MM.1S (cell line): ENCODE data around the gene MFGE8.

Experiments used
- DNase-seq: peaks from one replicate; pipeline ENCODE4 v3.0.0-alpha.2; 2015
- H2AFZ ChIP-seq: fragments of 300-600 bp; sonication (generic); 2 replicates; pipeline ENCODE4 v1.6.0; 2016; ENCODE audit warnings: antibody characterized with exemption, low read length
- H3F3A ChIP-seq: fragments of 300-600 bp; sonication (generic); 2 replicates; pipeline ENCODE4 v1.6.1; 2016; ENCODE audit warnings: mild to moderate bottlenecking, antibody characterized with exemption, low read length, moderate library complexity, mixed read lengths; ENCODE audit not compliant: insufficient read depth
- H3K27ac ChIP-seq: fragments of 300-600 bp; sonication (generic); 2 replicates; pipeline ENCODE4 v1.5.1; 2016; ENCODE audit warnings: mild to moderate bottlenecking, low read length
- H3K27me3 ChIP-seq: fragments of 300-600 bp; sonication (generic); replicated peaks from 2 replicates; pipeline ENCODE4 v1.6.0; 2016; ENCODE audit warnings: low read length; ENCODE audit not compliant: insufficient read depth
- H3K36me3 ChIP-seq: fragments of 300-600 bp; sonication (generic); replicated peaks from 2 replicates; pipeline ENCODE4 v1.6.1; 2016; ENCODE audit warnings: mild to moderate bottlenecking, low read length, mixed read lengths; ENCODE audit not compliant: insufficient read depth
- H3K4me1 ChIP-seq: fragments of 300-600 bp; sonication (generic); 2 replicates; pipeline ENCODE4 v1.6.1; 2016; ENCODE audit warnings: low read length, mixed read lengths
- H3K4me2 ChIP-seq: fragments of 300-600 bp; sonication (generic); 2 replicates; pipeline ENCODE4 v1.6.0; 2016; ENCODE audit warnings: low read depth, low read length
- H3K4me3 ChIP-seq: fragments of 300-600 bp; sonication (generic); 2 replicates; pipeline ENCODE4 v1.5.1; 2016; ENCODE audit warnings: low read length, mixed read lengths
- H3K79me2 ChIP-seq: fragments of 300-600 bp; sonication (generic); 2 replicates; pipeline ENCODE4 v1.6.1; 2016; ENCODE audit warnings: mixed run types, low read length, mixed read lengths
- H3K9ac ChIP-seq: fragments of 300-600 bp; sonication (generic); 2 replicates; pipeline ENCODE4 v1.6.1; 2016; ENCODE audit warnings: low read length, mixed read lengths
- H3K9me2 ChIP-seq: fragments of 300-600 bp; sonication (generic); replicated peaks from 2 replicates; pipeline ENCODE4 v1.6.1; 2016; ENCODE audit warnings: mild to moderate bottlenecking, low read length, mixed read lengths; ENCODE audit not compliant: insufficient read depth
- H3K9me3 ChIP-seq: fragments of 300-600 bp; sonication (generic); replicated peaks from 2 replicates; pipeline ENCODE4 v1.6.1; 2016; ENCODE audit warnings: mild to moderate bottlenecking, low read length, mixed read lengths; ENCODE audit not compliant: insufficient read depth
- H4K20me1 ChIP-seq: fragments of 300-600 bp; sonication (generic); 2 replicates; pipeline ENCODE4 v1.6.1; 2016; ENCODE audit warnings: mild to moderate bottlenecking, low read length, moderate library complexity, mixed read lengths; ENCODE audit not compliant: insufficient read depth
- CTCF ChIP-seq: fragments of 300-600 bp; sonication (generic); IDR thresholded peaks from 2 replicates; pipeline ENCODE4 v1.5.1; 2016; ENCODE audit warnings: antibody characterized with exemption, low read length, mixed read lengths
- EZH2 ChIP-seq: fragments of 300-600 bp; sonication (generic); optimal IDR thresholded peaks from 2 replicates; pipeline ENCODE3; 2017; ENCODE audit warnings: low read depth, mild to moderate bottlenecking, antibody characterized with exemption, low read length, mixed read lengths
- EZH2phosphoT487 ChIP-seq: fragments of 300-600 bp; sonication (generic); IDR thresholded peaks from 2 replicates; pipeline ENCODE4 v1.6.1; 2018; ENCODE audit warnings: antibody characterized with exemption, low read length

Gene MFGE8

GRCh38 chr15:88871313-88871712 lies 41.9 kb downstream of the MFGE8 start:
- Histone ChIP-seq H2AFZ (no peak overlapping the region), H3K4me2 (no peak overlapping the region)

GRCh38 chr15:88866295-88866881 lies 46.8 kb downstream of the MFGE8 start:
- Histone ChIP-seq H3K27me3 (no peaks in the 10 kb centered on the region), H3K27ac (peak overlapping the region; percentile 73; the same call in 1 of the 2 replicates), H3K9ac (no peak overlapping the region), H3K4me1 (peaks cover 21% of the 10 kb centered on the region), H3K9me3 (no peaks in the 10 kb centered on the region), H3K79me2 (no peaks in the 10 kb centered on the region), H3K9me2 (no peaks in the 10 kb centered on the region), H3F3A (peaks cover 10% of the 10 kb centered on the region; the same call in 1 of the 2 replicates), H3K4me3 (no peak overlapping the region), H3K36me3 (no peaks in the 10 kb centered on the region), H4K20me1 (no peaks in the 10 kb centered on the region), H2AFZ (no peak overlapping the region), H3K4me2 (peak overlapping the region; percentile 39; the same call in 1 of the 2 replicates)
- no peak for DNase-seq
- no peak for TF ChIP-seq CTCF

More at GRCh38 chr15:88871313-88871712, 41.9 kb downstream of the MFGE8 start:
- no peaks in the 10 kb centered on the region for H3K36me3 ChIP-seq
- H3K9me2 ChIP-seq = no peaks in the 10 kb centered on the region
- H3K79me2 ChIP-seq = no peaks in the 10 kb centered on the region
- no peak overlapping the region for H3K27ac ChIP-seq
- H3K4me3 ChIP-seq = no peak overlapping the region
- no peak overlapping the region for H3K9ac ChIP-seq
- DNase-seq = no peak
- H3K27me3 ChIP-seq = no peaks in the 10 kb centered on the region; the same call in 1 of the 2 replicates
- H4K20me1 ChIP-seq = no peaks in the 10 kb centered on the region
- H3F3A ChIP-seq = no peaks in the 10 kb centered on the region
- H3K4me1 ChIP-seq = peaks cover 3% of the 10 kb centered on the region
- TF ChIP-seq EZH2phosphoT487 = no peak
- H3K9me3 ChIP-seq = no peaks in the 10 kb centered on the region

GRCh38 chr15:88865498-88866099 lies 47.6 kb downstream of the MFGE8 start:
- TF ChIP-seq CTCF = no peak
- TF ChIP-seq EZH2 = no peak
- no peak for TF ChIP-seq EZH2phosphoT487
- H3K4me2 ChIP-seq = peak overlapping the region; percentile 39
- no peaks in the 10 kb centered on the region for H3K79me2 ChIP-seq
- peak; percentile 73 for DNase-seq
- H3K36me3 ChIP-seq = no peaks in the 10 kb centered on the region
- H3K9me2 ChIP-seq = no peaks in the 10 kb centered on the region
- H3K4me3 ChIP-seq = no peak overlapping the region
- no peak overlapping the region for H3K9ac ChIP-seq
- no peaks in the 10 kb centered on the region for H4K20me1 ChIP-seq
- H3K4me1 ChIP-seq = peaks cover 21% of the 10 kb centered on the region
- H2AFZ ChIP-seq = peak overlapping the region; percentile 63
- no peaks in the 10 kb centered on the region for H3K9me3 ChIP-seq
- H3F3A ChIP-seq = peaks cover 10% of the 10 kb centered on the region; the same call in 1 of the 2 replicates
- H3K27me3 ChIP-seq = no peaks in the 10 kb centered on the region
- peak overlapping the region; percentile 73 for H3K27ac ChIP-seq

- H3K27me3 ChIP-seq = no peaks in the 10 kb centered on the region
- no peak for DNase-seq
- H3K27ac ChIP-seq = peak overlapping the region; percentile 73
- peaks cover 21% of the 10 kb centered on the region for H3K4me1 ChIP-seq
- H3K4me2 ChIP-seq = peak overlapping the region; percentile 39
- H3K4me3 ChIP-seq = no peak overlapping the region
- no peaks in the 10 kb centered on the region for H3K9me3 ChIP-seq
- no peak overlapping the region for H3K9ac ChIP-seq
- H3K9me2 ChIP-seq = no peaks in the 10 kb centered on the region
- peaks cover 10% of the 10 kb centered on the region; the same call in 1 of the 2 replicates for H3F3A ChIP-seq
- no peak for TF ChIP-seq EZH2phosphoT487
- TF ChIP-seq EZH2 = no peak
- TF ChIP-seq CTCF = no peak
- H3K79me2 ChIP-seq = no peaks in the 10 kb centered on the region
- no peaks in the 10 kb centered on the region for H3K36me3 ChIP-seq
- H4K20me1 ChIP-seq = no peaks in the 10 kb centered on the region
- H2AFZ ChIP-seq = peak overlapping the region; percentile 63
Measured at GRCh38 chr15:88864861-88865497, 48.2 kb downstream of the MFGE8 start.
